Lung (tissue), 12 donors: Measurements from ENCODE around the gene SFXN3. TPM values are rescaled to one million over a fixed set of nuclear protein-coding genes. Genes with fewer than 3 reads are reported as not detected.

ENCODE experiments used
- ATAC-seq: fragments of 200-7000 bp; cut with Tn5 transposase; one replicate; pipeline ENCODE4 v1.9.1; 2020; ENCODE audit warnings: moderate number of reproducible peaks; ENCODE audit not compliant: insufficient read depth, low FRiP score
- DNase-seq, 3 donors: peaks; one replicate each; pipeline ENCODE4 v3.0.0-alpha.2; 2013 to 2017
- H3K27ac ChIP-seq, 2 donors: one replicate each; pipeline ENCODE4 v1.5.1; 2013; ENCODE audit warnings: mild to moderate bottlenecking in 2 of 2, moderate library complexity in 2 of 2, control low read depth in 1 of 2, inconsistent platforms in 1 of 2, low read depth in 1 of 2, low read length in 1 of 2
- H3K27me3 ChIP-seq, 3 donors: one replicate each; pipeline ENCODE4 v1.5.1; 2013; ENCODE audit warnings: low read length in 2 of 3; ENCODE audit not compliant: control insufficient read depth in 3 of 3, insufficient read depth in 3 of 3
- H3K36me3 ChIP-seq, 4 donors: one replicate each; pipeline ENCODE4 v1.5.1; 2013; ENCODE audit warnings: low read length in 4 of 4, mild to moderate bottlenecking in 1 of 4, moderate library complexity in 1 of 4; ENCODE audit not compliant: control insufficient read depth in 4 of 4, insufficient read depth in 4 of 4
- H3K4me1 ChIP-seq, 5 donors: one replicate each; pipeline ENCODE4 v1.5.1; 2013; ENCODE audit warnings: low read length in 5 of 5, mild to moderate bottlenecking in 2 of 5, moderate library complexity in 1 of 5; ENCODE audit not compliant: control insufficient read depth in 5 of 5, insufficient read depth in 5 of 5
- H3K4me3 ChIP-seq: one replicate; pipeline ENCODE4 v1.5.1; 2013; ENCODE audit warnings: mild to moderate bottlenecking, control low read depth, moderate library complexity
- H3K9ac ChIP-seq, 2 donors: one replicate each; pipeline ENCODE4 v1.5.1; 2013; ENCODE audit warnings: low read length in 2 of 2, control low read depth in 1 of 2; ENCODE audit not compliant: insufficient read depth in 1 of 2
- H3K9me3 ChIP-seq, 4 donors: one replicate each; pipeline ENCODE4 v1.5.1; 2013; ENCODE audit warnings: low read length in 3 of 4, mild to moderate bottlenecking in 1 of 4, moderate library complexity in 1 of 4; ENCODE audit not compliant: control insufficient read depth in 4 of 4, insufficient read depth in 3 of 4
- CTCF ChIP-seq: IDR thresholded peaks from 2 replicates; pipeline ENCODE4 v1.5.1; 2012; ENCODE audit warnings: mild to moderate bottlenecking; ENCODE audit errors: control extremely low read depth, extremely low read depth
- WGBS, 2 donors: extraction: QIAGEN DNeasy Blood & Tissue Kit; methylation state at CpG; one replicate each; pipeline ENCODE4 v1.1.7; 2013; 5-methylcytosine and 5-hydroxymethylcytosine counted together
- polyA plus RNA-seq, 2 donors: library from polyadenylated mRNA; stranded (reverse); fragments of 200-250 nt; gene quantifications; one replicate each; pipeline ENCODE4 v1.2.1, GENCODE V29; 2013
- total RNA-seq, 2 donors: library from RNA; depleted of rRNA in 1 of 2; stranded (reverse); fragments of >200 nt in 1 of 2; gene quantifications; one replicate each; pipeline ENCODE4 v1.2.1, GENCODE V29; 2014 to 2021
- donor health status: control.
- donor health status: control.
- donor health status: Bipolar disorder and iron deficiency.
- donor health status: healthy.
- donor health status: DM: yes; HTN: yes; CAD: no.

SFXN3 gene
- total and polyA plus RNA-seq, 4 donors, result 36.4 to 95.8 (median 39.6) TPM

GRCh38 chr10:101003639-101004206 lies 27.3 kb upstream of the SFXN3 start:
- no peak overlapping the region for H3K4me3 ChIP-seq
- no peak for DNase-seq
- H3K9me3 ChIP-seq, result no peaks in the 10 kb centered on the region
- no peak for TF ChIP-seq CTCF
- H3K27me3 ChIP-seq, result no peaks in the 10 kb centered on the region
- H3K36me3 ChIP-seq, result peaks cover 0 to 42% (median 31%) of the 10 kb centered on the region in 4 donors
- ATAC-seq, result no peak
- H3K9ac ChIP-seq, result no peak overlapping the region
- peaks cover 6 to 53% (median 25%) of the 10 kb centered on the region in 5 donors for H3K4me1 ChIP-seq
- peak overlapping the region in 1 of 2 donors; percentile 41 for H3K27ac ChIP-seq
- 93 to 95% methylated on average over 18 of the region's 18 CpGs for WGBS, 2 donors

- Histone ChIP-seq H3K9ac (no peak overlapping the region), H3K27ac (peak overlapping the region in 1 of 2 donors; percentile 6), H3K36me3 (peaks cover 0 to 42% (median 31%) of the 10 kb centered on the region in 4 donors), H3K4me3 (no peak overlapping the region), H3K27me3 (no peaks in the 10 kb centered on the region), H3K9me3 (no peaks in the 10 kb centered on the region), H3K4me1 (peaks cover 6 to 49% (median 26%) of the 10 kb centered on the region in 5 donors)
- WGBS, 2 donors, result 78 to 87% methylated on average over 23 of the region's 23 CpGs
- TF ChIP-seq CTCF, result no peak
- no peak for DNase-seq
- ATAC-seq, result no peak
Measured at GRCh38 chr10:101005361-101005760, 25.7 kb upstream of the SFXN3 start.

- Histone ChIP-seq H3K27me3 (no peaks in the 10 kb centered on the region), H3K4me3 (no peak overlapping the region), H3K27ac (no peak overlapping the region), H3K9me3 (no peaks in the 10 kb centered on the region), H3K4me1 (peaks cover 6 to 45% (median 19%) of the 10 kb centered on the region in 5 donors), H3K36me3 (peaks cover 0 to 42% (median 31%) of the 10 kb centered on the region in 4 donors), H3K9ac (no peak overlapping the region)
- TF ChIP-seq CTCF, result no peak
- DNase-seq, result no peak
- 91 to 94% methylated on average over 4 of the region's 4 CpGs for WGBS, 2 donors
- ATAC-seq, result no peak
Measured at GRCh38 chr10:101005869-101006567, 25.0 kb upstream of the SFXN3 start.
